GM19438 (cell line): ENCODE data around the gene PEX3.

Source experiments
- ATAC-seq: cut with Tn5 transposase; IDR thresholded peaks from one replicate; pipeline ENCODE4 v1.9.1; 2021; ENCODE audit warnings: low read depth; ENCODE audit not compliant: unreplicated experiment

Gene PEX3, protein sequence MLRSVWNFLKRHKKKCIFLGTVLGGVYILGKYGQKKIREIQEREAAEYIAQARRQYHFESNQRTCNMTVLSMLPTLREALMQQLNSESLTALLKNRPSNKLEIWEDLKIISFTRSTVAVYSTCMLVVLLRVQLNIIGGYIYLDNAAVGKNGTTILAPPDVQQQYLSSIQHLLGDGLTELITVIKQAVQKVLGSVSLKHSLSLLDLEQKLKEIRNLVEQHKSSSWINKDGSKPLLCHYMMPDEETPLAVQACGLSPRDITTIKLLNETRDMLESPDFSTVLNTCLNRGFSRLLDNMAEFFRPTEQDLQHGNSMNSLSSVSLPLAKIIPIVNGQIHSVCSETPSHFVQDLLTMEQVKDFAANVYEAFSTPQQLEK

DNA sequence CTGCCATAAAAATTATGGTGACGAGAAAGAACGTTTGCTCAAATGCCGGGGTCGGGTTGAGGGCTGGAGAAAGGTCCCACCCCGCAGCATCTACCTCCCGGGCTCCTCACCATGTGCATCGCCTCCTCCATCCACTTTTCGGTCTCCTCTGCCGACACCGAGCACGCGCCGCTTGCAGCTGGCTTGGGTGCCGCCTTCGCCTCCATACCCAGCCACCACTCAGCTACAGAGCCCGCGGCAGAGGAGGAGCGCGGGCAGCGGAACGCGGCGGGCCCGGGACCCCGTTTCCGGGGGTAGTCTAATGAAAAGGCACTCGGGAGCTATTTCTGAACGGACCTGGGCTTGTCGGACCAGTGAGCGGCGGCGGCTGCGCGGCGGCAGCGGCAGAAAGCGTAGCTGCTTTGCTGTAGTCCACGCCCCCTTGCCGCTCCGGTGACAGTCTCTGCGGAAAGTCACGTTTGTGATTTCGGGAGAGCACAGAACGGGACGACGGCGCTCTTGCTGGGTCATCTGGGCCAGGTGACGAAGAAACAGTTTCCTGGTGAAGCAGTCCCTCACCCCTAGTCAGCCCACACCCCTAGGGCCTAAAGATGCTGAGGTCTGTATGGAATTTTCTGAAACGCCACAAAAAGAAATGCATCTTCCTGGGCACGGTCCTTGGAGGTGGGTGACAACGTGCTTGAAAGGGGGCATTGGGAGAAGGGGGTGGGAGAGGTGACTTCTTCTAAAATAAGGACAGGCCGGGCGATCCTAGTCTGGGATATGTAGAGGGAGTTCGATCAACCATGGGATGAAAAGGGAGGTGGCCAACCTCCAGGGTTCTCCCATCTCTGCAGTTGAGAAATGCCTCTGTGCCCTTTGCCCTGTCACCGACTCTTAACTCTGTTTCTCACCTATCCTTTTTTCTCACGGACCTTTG, at the start of gene PEX3, which contains the start of gene ADAT2:
Gene PEX3 (plus strand): TSS at position 353 of the 919 bp plus-strand sequence. CDS start 238 bp downstream, at position 591.
Gene ADAT2 (minus strand): TSS at position 243 of the 919 bp plus-strand sequence. CDS start 37 bp downstream, at position 206.
- ATAC-seq: peak; percentile 90

DNA sequence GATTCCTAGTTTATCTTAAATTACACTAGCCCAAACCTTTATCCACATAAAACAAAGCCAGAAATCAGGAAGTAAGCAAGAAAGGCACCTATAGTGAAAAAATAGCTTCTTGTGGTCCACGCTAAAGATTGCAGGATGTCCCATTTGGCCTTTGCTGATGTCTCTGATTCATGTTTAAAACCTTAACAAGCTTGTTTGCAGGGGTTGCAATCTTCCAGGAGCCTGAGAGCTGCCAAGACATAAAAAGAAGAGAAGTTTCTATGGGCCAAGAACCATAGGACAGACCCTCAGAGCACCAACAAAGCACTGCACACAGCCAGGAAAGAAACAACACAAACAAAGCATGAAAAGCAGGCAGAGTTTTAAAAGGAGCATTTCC, 49.5 kb upstream of the PEX3 start:
- ATAC-seq: no peak

GRCh38 chr6:143401636-143402370, 48.8 kb upstream of the PEX3 start:
- ATAC-seq: no peak

GRCh38 chr6:143402721-143403336, 47.8 kb upstream of the PEX3 start:
- ATAC-seq: no peak

GRCh38 chr6:143405373-143406154, 45.0 kb upstream of the PEX3 start:
- no peak for ATAC-seq

DNA sequence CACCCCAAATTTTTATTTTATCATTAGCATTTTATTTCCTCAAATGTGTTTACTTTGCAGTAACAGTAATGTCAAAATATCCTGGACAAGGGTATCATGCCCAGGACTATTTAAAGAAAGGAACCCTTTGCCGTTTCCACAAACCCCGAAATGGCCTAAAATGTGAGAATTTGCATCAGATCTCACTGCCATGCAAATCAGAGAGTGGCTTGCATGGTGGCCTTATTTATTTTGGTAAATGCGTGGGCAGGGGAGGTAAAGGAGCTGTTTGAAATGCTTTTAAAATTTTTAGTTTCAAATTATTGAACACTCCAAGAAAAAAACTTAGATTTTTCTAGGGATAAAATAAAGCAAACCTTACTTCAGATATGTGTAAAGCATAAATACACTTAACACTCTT, 43.9 kb upstream of the PEX3 start:
- ATAC-seq: no peak

GRCh38 chr6:143408151-143408786, 42.3 kb upstream of the PEX3 start:
- no peak for ATAC-seq

GRCh38 chr6:143408787-143409162, 41.8 kb upstream of the PEX3 start:
- ATAC-seq: no peak

DNA sequence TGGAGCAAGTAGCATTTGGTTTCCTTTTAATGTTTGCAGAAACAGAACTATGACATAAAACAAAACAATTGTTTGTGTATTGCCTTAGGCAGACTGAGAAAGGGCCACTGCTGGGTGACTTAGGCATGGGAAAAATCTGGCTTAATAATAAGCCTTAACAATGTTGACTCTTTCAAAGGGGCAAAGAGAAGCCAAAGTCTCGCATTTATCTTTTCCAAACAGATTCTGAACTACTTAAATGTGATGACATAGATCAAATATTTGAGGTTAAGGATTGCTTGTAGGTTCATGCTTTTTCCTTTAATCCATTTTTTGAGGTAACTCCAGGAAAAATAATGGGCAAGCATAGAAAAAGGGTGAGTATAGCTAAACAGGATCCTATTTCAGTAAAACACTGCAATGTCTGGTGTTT, 39.7 kb upstream of the PEX3 start:
- no peak for ATAC-seq

DNA sequence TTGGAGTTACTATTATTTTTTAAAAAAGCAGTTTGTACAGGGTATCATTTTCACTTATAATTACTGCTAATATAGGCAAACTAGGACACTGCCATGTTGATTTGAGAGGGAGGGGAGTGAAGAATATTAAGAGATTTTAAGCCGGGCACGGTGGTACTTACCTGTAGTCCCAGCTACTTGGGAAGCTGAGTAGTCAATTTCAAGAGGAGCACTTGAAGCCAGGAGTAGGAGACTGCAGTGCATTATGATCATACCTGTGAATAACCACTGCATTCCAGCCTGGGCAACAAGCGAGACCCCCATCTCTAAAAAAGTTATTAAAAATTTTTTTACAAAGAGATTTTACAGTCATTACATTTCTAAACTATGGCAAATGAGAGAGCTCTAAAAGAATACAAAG, 35.8 kb upstream of the PEX3 start:
- ATAC-seq: no peak

DNA sequence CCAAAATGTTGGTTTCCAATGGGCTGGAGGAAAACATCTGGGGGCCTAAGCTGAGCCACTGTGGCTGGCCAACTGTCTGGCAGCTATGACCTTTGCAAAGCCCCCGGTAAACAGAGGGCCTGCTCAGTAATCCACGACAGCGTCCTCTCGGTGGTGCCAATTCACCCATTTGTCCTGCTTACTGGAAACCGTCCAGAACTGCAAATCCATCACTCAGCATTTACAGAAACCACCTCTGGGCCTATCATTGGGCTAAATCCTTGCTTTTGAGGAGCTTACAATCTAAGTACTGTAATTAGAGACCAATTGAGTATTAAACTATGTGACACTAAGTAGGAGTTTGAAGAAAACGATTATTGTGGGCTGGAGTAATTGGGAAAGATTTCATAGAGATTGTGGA, 31.1 kb upstream of the PEX3 start:
- ATAC-seq: no peak

DNA sequence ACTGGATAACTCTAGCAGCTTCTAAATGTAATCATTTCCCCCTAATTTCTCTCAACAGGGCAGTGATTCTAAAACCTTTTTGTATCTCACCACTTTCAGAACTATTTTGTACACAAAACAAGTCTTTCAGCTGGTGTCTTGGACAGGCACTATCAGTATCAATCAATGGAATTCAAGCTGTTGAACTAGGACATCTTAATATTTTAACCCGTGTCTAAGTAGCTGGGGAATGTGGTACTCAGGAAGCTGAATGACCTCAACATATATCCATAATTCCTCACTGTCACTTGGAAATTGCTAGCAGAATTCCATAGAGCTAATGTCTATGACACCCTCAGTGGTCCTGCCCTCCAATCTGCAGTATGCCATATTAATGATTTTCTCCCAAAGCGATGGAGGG, 24.6 kb upstream of the PEX3 start:
- no peak for ATAC-seq

GRCh38 chr6:143427109-143427817, 23.3 kb upstream of the PEX3 start:
- ATAC-seq: peak; percentile 100

DNA sequence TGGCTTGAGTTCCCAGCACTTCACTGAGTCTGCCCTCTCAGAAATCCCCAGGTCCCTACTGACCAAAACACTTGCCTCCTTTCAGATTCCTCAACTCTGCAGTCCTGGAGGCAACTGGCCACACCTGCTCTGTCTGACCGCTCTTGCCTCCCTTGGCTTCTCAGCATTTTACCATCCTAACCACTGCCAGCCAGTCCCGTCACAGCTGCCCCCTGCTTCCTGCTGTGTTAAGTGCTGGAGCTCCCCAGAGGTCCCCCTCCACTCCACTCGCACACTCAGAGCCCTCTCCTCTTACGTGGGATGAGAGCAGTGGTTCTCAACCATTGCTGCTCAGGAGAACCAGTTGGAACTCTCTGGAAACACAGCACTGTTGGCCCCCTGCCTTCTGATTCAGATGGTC, 20.6 kb upstream of the PEX3 start:
- ATAC-seq: no peak

DNA sequence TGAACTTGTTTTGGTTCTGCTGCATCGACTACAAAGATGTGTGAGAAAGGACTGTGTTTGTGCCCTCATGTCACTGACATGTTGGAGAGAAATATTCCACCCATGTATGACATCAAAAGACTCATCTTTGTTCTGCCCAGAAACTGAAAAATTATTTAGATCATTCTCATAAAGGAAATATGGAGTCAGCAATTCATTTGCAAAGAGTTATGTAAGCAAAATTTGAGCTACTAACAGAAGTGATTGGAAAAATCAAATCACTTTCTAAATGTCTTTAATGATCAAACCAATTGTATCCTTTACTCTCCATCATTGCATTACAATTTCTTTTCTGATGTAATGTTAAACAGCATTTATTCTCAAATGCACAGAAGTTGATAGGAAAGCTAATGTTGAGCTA, 19.4 kb upstream of the PEX3 start:
- ATAC-seq: no peak

- ATAC-seq: no peak
These were observed 18.0 kb upstream of the PEX3 start for GRCh38 chr6:143432588-143432987.

- no peak for ATAC-seq
These were observed 9.6 kb upstream of the PEX3 start for GRCh38 chr6:143441010-143441409.

- no peak for ATAC-seq
These were observed 8.7 kb upstream of the PEX3 start for GRCh38 chr6:143441680-143442545.
